Stimulated activated CD4-positive, alpha-beta T cell treated with anti-CD3 and anti-CD28 coated beads, Interleukin-2, amount 100 ng/mL, for 24 hours (primary cell): ENCODE measurements around the gene DCLK3.
A peak's percentile ranks its signal among the peaks of the same experiment; 100 is the strongest.

Experiments
- DNase-seq, 2 donors: peaks; one replicate each; pipeline ENCODE4 v3.0.0-alpha.2; 2020

The DCLK3 gene

GRCh38 chr3:36705015-36705414 is 59.3 kb downstream of the DCLK3 start:
- DNase-seq, result no peak

GRCh38 chr3:36704280-36704679 is 60.1 kb downstream of the DCLK3 start:
- no peak for DNase-seq

GRCh38 chr3:36701249-36701572 is 63.1 kb downstream of the DCLK3 start:
- no peak for DNase-seq

- peak; percentile 28 to 51 for DNase-seq
Measured at GRCh38 chr3:36700537-36701248, 63.7 kb downstream of the DCLK3 start.

GRCh38 chr3:36698314-36698713 is 66.0 kb downstream of the DCLK3 start:
- DNase-seq, result no peak

GRCh38 chr3:36697229-36698001 is 66.9 kb downstream of the DCLK3 start:
- DNase-seq, result no peak

GRCh38 chr3:36696799-36697198 is 67.6 kb downstream of the DCLK3 start:
- no peak for DNase-seq

- no peak for DNase-seq
Measured at GRCh38 chr3:36695769-36696137, 68.6 kb downstream of the DCLK3 start.

- DNase-seq, result no peak
Measured at GRCh38 chr3:36695113-36695768, 69.1 kb downstream of the DCLK3 start.

- DNase-seq, result no peak
Measured at GRCh38 chr3:36693670-36694069, 70.7 kb downstream of the DCLK3 start.

GRCh38 chr3:36689560-36689959 is 74.8 kb downstream of the DCLK3 start:
- DNase-seq, result no peak

GRCh38 chr3:36688815-36689214 is 75.5 kb downstream of the DCLK3 start:
- no peak for DNase-seq

GRCh38 chr3:36686516-36686915 is 77.8 kb downstream of the DCLK3 start:
- no peak for DNase-seq

GRCh38 chr3:36681867-36682266 is 82.5 kb downstream of the DCLK3 start:
- DNase-seq, result no peak

GRCh38 chr3:36680952-36681351 is 83.4 kb downstream of the DCLK3 start:
- DNase-seq, result no peak

GRCh38 chr3:36679384-36680200 is 84.8 kb downstream of the DCLK3 start:
- no peak for DNase-seq

GRCh38 chr3:36678216-36679013 is 85.9 kb downstream of the DCLK3 start:
- no peak for DNase-seq

- DNase-seq, result no peak
Measured at GRCh38 chr3:36677331-36678007, 86.9 kb downstream of the DCLK3 start.

GRCh38 chr3:36674816-36675215 is 89.5 kb downstream of the DCLK3 start:
- DNase-seq, result no peak

- DNase-seq, result no peak
Measured at GRCh38 chr3:36669764-36670163, 94.6 kb downstream of the DCLK3 start.

GRCh38 chr3:36666166-36666565 is 98.2 kb downstream of the DCLK3 start:
- DNase-seq, result no peak
